GM18861 (cell line): ENCODE results near the gene SYNGR4.
A peak's percentile ranks its signal among the peaks of the same experiment; 100 is the strongest.

Source experiments
- ATAC-seq: cut with Tn5 transposase; IDR thresholded peaks from one replicate; pipeline ENCODE4 v1.9.1; 2021; ENCODE audit not compliant: unreplicated experiment

SYNGR4 gene

DNA sequence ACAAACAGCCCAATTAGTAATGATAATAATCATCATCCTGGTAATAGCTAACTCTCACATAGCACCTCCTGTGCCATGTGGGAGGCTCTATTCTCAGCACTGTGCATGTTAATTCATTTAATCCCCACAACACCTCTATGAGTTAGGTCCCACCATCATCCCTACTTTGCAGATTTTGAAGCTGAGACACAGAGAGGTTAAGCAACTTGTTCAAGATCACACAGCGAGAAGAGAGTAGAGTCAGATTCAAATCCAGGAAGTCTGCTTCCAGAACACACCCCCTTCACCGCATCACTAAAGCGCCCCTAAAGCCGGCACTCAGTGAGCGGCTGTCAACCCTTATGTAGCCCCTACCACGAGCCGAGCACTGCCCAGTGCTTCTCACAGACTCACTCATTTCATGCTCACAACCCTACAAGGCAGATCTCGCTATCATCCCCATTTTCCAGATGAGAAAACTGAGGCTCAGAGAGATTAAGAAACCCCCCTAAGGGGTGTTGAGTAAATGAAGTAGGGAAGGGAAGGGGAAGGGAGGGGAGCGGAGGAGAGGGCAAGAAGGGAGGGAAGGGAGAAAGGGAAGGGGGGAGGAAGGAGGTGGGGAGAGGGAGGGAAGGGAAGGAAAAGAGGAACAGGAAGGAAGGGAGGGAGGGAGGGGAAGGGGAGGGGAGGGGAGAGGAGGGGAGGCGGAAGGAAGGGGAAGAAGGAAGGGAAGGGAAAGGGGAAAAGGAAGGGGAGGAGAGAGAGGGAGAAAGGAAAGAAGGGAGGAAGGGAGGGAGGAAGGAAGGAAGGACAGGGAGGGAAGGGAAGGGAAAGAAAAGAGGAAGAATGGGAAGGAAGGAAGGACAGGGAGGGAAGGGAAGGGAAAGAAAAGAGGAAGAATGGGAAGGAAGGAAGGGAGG lies 22.4 kb upstream of the SYNGR4 start:
- ATAC-seq = no peak

- ATAC-seq = no peak
Measured at GRCh38 chr19:48342414-48342738, 21.8 kb upstream of the SYNGR4 start.

- no peak for ATAC-seq
Measured at GRCh38 chr19:48342841-48343540, 21.2 kb upstream of the SYNGR4 start.

- no peak for ATAC-seq
Measured at GRCh38 chr19:48344892-48345291, 19.3 kb upstream of the SYNGR4 start.

DNA sequence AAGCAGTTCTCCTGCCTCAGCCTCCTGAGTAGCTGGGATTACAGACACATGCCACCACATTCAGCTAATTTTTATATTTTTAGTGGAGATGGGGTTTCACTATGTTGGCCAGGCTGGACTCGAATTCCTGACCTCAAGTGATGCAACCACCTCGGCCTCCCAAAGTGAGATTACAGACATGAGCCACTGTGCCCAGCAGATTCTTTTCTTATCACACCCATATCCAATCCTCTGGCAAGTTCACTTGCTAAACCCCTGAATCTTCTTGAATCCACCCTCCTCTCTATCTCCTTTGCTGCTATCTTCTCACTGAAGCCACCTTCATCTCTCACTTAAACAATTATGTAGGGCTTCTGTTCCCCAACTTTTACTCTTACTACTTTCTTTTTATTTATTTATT lies 18.0 kb upstream of the SYNGR4 start:
- ATAC-seq = no peak

- no peak for ATAC-seq
Measured at GRCh38 chr19:48348045-48348444, 16.1 kb upstream of the SYNGR4 start.

DNA sequence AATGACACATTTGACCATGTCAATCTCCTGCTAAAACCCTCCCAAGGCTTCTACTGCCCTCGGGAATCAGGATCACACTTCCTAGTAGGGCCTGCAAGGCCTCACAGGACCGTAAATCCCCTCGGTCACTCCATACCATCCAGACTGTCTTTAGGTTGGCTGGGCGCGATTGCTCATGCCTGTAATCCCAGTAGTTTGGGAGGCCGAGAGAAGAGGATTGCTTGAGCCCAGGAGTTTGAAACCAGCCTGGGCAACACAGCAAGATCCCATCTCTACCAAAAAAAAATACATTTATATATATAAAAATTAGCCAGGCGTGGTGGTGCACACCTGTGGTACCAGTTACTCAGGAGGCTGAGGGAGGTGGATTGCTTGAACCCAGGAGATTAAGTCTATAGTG lies 15.4 kb upstream of the SYNGR4 start:
- no peak for ATAC-seq

- no peak for ATAC-seq
Measured at GRCh38 chr19:48350856-48351255, 13.3 kb upstream of the SYNGR4 start.

- no peak for ATAC-seq
Measured at GRCh38 chr19:48351341-48351752, 12.8 kb upstream of the SYNGR4 start.

DNA sequence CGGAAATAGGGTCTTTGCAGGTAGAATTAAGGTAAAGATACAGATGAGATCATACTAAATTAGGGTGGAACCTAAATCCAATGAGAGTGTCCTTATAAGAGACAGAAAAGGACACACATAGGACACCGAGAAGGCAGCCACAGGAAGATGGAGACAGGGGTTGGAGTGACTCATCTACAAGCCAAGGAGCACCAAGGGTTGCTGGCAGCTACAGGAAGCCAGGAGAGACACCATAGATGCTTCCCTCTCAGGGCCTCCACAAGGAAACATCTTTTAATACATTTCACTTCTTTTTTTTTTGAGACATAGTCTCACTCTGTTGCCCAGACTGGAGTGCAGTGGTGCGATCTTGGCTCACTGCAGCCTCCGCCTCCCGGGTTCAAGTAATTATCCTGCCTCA lies 10.5 kb upstream of the SYNGR4 start:
- ATAC-seq = no peak

DNA sequence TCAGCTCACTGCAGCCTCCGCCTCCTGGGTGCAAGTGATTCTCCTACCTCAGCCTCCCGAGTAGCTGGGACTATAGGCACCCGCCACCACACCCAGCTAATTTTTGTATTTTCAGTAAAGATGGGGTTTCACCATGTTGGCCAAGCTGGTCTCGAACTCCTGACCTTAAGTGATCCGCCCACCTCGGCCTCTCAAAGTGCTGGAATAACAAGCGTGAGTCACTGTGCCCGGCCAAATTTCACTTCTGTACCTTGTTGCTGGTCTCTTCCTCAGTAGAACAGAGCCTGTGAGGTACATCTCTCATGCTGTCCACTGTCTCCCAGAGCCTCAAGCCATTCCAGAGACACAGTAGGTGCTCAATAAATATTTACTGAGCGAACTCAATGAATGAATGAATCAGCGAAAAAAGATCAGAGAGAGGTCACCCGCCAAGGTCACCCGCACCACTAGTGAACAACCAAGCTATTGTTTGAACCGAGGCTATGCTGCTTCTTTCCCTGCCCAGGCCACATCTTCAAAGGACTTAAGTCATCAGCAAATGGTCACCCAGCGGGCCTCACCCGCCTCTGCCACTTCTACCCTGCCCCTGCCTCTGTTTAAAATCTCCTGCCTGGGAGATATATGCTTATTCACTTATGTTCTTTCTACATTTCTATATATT lies 9.7 kb upstream of the SYNGR4 start:
- ATAC-seq = no peak

DNA sequence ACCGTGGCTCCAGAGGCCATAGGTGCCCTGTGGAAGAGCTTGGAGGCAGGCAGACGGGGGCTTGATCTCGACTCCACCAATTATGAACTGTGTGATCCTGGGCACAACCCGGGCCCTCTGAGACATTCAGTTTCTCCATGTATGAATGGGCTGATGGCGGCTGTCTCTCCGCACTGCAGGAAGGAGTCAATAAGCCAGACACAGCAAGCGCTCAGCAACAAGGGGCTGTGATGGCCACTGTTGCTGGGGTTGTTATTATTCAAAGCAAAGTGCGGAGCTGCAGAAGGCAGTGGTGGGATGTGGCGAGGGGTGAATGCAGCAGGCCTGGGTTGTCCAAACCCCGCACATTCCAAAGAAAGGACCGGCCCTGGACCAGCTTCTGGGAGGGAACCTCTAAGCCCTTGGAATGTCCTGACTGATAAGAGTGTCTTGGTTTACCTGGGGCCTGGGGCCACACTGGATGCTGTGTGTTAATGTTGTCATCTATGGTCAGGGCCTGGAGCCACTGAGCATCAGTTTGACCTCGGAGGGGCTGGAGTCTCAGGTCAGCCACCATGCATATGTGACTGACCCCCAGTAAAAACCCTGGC lies 8.7 kb upstream of the SYNGR4 start:
- ATAC-seq = no peak

DNA sequence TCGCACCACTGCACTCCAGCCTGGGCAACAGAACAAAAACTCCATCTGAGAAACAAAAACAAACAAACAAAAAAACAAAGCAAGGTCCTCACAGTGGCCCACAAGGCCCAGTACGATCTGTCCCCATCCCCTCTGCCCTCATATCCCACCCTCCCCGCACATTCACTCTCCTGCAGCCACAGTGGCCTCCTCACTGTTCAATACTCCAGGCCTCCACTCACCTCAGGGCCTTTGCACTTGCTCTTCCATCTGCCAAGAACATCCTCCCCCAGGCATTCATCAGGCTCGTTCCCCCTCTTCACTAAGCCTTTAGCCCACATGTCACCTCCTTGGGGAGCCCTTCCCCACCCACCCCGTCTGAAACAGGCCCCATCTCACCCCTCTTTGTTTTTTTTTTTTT lies 5.0 kb upstream of the SYNGR4 start:
- no peak for ATAC-seq

DNA sequence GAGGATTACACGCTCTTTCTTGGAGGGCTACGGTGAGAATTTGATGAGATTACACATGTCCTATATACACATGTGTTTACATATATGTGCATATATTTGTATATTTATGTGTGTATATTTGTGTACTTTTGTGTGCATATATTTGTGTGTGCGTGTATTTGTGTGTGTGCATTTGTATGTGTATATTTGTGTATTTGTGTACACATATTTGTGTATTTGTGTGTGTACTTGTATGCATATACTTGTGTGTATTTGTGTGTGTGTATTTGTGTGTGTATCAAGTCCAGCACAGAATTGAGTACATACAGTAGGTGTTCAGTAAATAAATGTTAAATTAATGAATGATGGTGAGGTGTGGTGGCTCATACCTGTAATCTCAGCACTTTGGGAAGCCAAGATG lies 2.3 kb upstream of the SYNGR4 start:
- ATAC-seq = no peak

DNA sequence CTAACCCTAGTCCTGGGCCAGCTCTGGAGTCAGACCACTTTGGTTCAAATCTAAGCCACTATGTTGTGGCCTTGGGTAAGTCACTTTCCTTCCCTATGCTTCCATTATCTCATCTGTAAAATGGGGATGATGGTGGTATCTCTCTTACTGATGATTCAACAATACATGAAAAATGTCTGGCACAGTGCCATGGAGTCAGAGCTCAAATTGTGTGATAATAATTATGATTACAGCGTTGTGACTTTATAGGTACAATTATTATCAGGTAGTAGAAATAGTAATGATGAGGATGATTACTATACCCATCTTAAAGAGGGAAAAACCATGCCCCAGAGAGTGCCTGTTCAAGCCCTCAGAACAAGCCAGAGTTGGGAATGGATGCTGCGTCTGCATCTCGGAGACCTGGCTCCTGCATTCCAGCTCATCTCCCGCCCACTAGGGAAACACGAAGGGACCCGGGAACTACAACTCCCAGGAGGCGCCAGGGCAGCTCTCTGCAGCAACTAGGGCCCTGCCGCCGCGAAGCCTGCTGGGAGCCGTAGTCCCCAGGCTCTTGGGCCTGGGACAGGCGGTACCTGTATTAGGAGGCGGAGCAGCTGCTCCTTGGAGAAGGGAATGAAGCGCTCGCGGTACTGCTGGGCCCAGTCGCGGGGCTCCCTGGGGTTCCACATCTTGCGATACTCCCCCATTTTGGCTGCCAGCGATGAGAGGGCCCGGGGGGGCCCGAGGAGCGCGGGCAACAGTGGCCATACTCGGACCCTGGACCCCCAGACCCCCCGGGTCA lies 1.3 kb upstream of the SYNGR4 start:
- ATAC-seq = peak; percentile 39

DNA sequence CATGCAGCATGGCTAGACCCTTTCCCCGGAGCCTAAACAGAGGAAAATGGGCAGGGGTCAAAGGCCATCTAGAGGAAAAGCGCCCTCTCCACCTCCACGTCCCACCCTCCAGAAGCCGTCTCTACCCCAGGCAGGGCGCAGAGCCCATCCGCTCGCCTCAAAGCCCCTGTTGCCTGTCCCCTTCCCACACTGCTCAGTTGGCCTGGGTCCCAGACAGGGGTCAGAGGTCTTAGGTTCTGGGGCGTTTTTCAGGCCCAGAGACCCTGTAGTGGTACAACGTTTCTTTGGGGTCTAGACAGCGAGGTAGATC lies 712 bp upstream of the SYNGR4 start:
- ATAC-seq = no peak

GRCh38 chr19:48364598-48365348 lies 606 bp downstream of the SYNGR4 start:
- ATAC-seq = no peak

GRCh38 chr19:48365602-48366001 lies 1.4 kb downstream of the SYNGR4 start:
- no peak for ATAC-seq

- no peak for ATAC-seq
Measured at GRCh38 chr19:48367855-48368254, 3.7 kb downstream of the SYNGR4 start.

GRCh38 chr19:48368936-48369335 lies 4.8 kb downstream of the SYNGR4 start:
- no peak for ATAC-seq
